H1 (cell line): ENCODE data around the gene EXOSC5. TPM values are rescaled to one million over a fixed set of nuclear protein-coding genes. Genes with fewer than 3 reads are reported as not detected.

ENCODE experiments used
- ATF3 ChIP-seq: IDR thresholded peaks from 2 replicates; pipeline ENCODE4 v1.6.1; 2011; ENCODE audit warnings: low read depth, mild to moderate bottlenecking, low read length; ENCODE audit not compliant: insufficient read depth
- CBX8 ChIP-seq: fragments of 300-800, 300-1000 bp; sonication (generic); IDR thresholded peaks from 2 replicates; pipeline ENCODE4 v1.7.1; 2016; ENCODE audit warnings: low read depth, low read length, borderline replicate concordance
- EP300 ChIP-seq, 2 experiments: IDR thresholded peaks; 1 replicate in 1 of 2; 2 replicates in 1 of 2; pipeline ENCODE4 v1.6.1; 2011 to 2012; ENCODE audit warnings: low read depth in 2 of 2, low read length in 2 of 2, mild to moderate bottlenecking in 2 of 2, borderline replicate concordance in 1 of 2, inconsistent platforms in 1 of 2, moderate library complexity in 1 of 2
- NANOG ChIP-seq: IDR thresholded peaks from 2 replicates; pipeline ENCODE4 v1.6.1; 2011; ENCODE audit warnings: low read length, low read depth, mild to moderate bottlenecking, inconsistent platforms; ENCODE audit not compliant: insufficient read depth, poor library complexity, severe bottlenecking
- PHF8 ChIP-seq: fragments of 200-600 bp; sonication (generic); conservative IDR thresholded peaks from 2 replicates; pipeline ENCODE4 v1.7.1; 2012; ENCODE audit warnings: low read depth, mild to moderate bottlenecking, inconsistent platforms, low read length, moderate library complexity
- TAF1 ChIP-seq: IDR thresholded peaks from 2 replicates; pipeline ENCODE4 v1.6.1; 2011; ENCODE audit warnings: mild to moderate bottlenecking, low read depth, low read length
- TAF7 ChIP-seq: optimal IDR thresholded peaks from 2 replicates; pipeline ENCODE3; 2011; ENCODE audit warnings: low read depth, mild to moderate bottlenecking, inconsistent platforms, low read length, moderate library complexity, borderline replicate concordance
- TEAD4 ChIP-seq: IDR thresholded peaks from 2 replicates; pipeline ENCODE4 v1.6.1; 2012; ENCODE audit warnings: low read depth, low read length, inconsistent platforms, mixed read lengths
- polyA plus RNA-seq, 7 experiments: library from polyadenylated mRNA; depleted of rRNA in 3 of 7; stranded (reverse) in 5 of 7; unstranded in 2 of 7; fragments of >200 nt in 5 of 7; fragments of 200-250 nt in 2 of 7; gene quantifications; 1 replicate in 5 of 7; 2 replicates in 1 of 7; 4 replicates in 1 of 7; pipeline versions ENCODE4 v1.2.1 to v1.2.3, GENCODE V29; 2011 to 2013; ENCODE audit warnings: missing spikeins in 2 of 7, mixed read lengths in 2 of 7
- total RNA-seq: library from RNA; stranded (reverse); fragmentation: NEBNext Ultra II Directional; extraction: Animal tissue kit (Norgen Biotek cat#: 25700); gene quantifications from 2 replicates; pipeline ENCODE4 v1.2.1, GENCODE V29; 2021
- TF ChIP-seq, protein P1 (sequence below): fragments of 300-600 bp; sonication (generic); IDR thresholded peaks from 2 replicates; pipeline ENCODE4 v1.7.1; 2012; ENCODE audit warnings: low read length, moderate library complexity, mild to moderate bottlenecking, inconsistent platforms; ENCODE audit not compliant: insufficient replicate concordance

EXOSC5 gene
- total and polyA plus RNA-seq, 2 of the 8 experiments (the other 6 are each of a cell fraction or from before 2014, with no cell fraction given), result 56.2 to 92.8 TPM

DNA sequence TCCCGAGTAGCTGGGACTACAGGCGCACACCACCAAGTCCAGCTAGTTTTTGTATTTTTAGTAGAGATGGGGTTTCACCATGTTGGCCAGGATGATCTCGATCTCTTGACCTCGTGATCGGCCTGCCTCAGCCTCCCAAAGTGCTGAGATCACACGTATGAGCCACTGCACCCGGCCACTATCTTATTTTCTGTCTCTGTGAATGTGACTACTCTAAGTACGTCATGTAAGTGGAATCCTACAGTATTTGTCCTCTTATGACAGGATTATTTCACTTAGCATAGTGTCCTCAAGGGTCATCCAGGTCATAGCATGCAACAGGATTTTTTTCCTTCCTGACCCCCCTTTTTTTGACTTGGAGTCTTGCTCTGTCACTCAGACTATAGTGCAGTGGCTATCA, 25.6 kb downstream of the EXOSC5 start (continued):
- TF ChIP-seq, protein P1, sequence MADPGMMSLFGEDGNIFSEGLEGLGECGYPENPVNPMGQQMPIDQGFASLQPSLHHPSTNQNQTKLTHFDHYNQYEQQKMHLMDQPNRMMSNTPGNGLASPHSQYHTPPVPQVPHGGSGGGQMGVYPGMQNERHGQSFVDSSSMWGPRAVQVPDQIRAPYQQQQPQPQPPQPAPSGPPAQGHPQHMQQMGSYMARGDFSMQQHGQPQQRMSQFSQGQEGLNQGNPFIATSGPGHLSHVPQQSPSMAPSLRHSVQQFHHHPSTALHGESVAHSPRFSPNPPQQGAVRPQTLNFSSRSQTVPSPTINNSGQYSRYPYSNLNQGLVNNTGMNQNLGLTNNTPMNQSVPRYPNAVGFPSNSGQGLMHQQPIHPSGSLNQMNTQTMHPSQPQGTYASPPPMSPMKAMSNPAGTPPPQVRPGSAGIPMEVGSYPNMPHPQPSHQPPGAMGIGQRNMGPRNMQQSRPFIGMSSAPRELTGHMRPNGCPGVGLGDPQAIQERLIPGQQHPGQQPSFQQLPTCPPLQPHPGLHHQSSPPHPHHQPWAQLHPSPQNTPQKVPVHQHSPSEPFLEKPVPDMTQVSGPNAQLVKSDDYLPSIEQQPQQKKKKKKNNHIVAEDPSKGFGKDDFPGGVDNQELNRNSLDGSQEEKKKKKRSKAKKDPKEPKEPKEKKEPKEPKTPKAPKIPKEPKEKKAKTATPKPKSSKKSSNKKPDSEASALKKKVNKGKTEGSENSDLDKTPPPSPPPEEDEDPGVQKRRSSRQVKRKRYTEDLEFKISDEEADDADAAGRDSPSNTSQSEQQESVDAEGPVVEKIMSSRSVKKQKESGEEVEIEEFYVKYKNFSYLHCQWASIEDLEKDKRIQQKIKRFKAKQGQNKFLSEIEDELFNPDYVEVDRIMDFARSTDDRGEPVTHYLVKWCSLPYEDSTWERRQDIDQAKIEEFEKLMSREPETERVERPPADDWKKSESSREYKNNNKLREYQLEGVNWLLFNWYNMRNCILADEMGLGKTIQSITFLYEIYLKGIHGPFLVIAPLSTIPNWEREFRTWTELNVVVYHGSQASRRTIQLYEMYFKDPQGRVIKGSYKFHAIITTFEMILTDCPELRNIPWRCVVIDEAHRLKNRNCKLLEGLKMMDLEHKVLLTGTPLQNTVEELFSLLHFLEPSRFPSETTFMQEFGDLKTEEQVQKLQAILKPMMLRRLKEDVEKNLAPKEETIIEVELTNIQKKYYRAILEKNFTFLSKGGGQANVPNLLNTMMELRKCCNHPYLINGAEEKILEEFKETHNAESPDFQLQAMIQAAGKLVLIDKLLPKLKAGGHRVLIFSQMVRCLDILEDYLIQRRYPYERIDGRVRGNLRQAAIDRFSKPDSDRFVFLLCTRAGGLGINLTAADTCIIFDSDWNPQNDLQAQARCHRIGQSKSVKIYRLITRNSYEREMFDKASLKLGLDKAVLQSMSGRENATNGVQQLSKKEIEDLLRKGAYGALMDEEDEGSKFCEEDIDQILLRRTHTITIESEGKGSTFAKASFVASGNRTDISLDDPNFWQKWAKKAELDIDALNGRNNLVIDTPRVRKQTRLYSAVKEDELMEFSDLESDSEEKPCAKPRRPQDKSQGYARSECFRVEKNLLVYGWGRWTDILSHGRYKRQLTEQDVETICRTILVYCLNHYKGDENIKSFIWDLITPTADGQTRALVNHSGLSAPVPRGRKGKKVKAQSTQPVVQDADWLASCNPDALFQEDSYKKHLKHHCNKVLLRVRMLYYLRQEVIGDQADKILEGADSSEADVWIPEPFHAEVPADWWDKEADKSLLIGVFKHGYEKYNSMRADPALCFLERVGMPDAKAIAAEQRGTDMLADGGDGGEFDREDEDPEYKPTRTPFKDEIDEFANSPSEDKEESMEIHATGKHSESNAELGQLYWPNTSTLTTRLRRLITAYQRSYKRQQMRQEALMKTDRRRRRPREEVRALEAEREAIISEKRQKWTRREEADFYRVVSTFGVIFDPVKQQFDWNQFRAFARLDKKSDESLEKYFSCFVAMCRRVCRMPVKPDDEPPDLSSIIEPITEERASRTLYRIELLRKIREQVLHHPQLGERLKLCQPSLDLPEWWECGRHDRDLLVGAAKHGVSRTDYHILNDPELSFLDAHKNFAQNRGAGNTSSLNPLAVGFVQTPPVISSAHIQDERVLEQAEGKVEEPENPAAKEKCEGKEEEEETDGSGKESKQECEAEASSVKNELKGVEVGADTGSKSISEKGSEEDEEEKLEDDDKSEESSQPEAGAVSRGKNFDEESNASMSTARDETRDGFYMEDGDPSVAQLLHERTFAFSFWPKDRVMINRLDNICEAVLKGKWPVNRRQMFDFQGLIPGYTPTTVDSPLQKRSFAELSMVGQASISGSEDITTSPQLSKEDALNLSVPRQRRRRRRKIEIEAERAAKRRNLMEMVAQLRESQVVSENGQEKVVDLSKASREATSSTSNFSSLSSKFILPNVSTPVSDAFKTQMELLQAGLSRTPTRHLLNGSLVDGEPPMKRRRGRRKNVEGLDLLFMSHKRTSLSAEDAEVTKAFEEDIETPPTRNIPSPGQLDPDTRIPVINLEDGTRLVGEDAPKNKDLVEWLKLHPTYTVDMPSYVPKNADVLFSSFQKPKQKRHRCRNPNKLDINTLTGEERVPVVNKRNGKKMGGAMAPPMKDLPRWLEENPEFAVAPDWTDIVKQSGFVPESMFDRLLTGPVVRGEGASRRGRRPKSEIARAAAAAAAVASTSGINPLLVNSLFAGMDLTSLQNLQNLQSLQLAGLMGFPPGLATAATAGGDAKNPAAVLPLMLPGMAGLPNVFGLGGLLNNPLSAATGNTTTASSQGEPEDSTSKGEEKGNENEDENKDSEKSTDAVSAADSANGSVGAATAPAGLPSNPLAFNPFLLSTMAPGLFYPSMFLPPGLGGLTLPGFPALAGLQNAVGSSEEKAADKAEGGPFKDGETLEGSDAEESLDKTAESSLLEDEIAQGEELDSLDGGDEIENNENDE, result no peak
- no peak for TF ChIP-seq TAF1
- no peak for TF ChIP-seq TAF7
- no peak for TF ChIP-seq PHF8
- TF ChIP-seq ATF3, result no peak
- TF ChIP-seq EP300 (IDR thresholded peaks at IDR 0.05; ENCODE audit: borderline replicate concordance in 1 of 2, low read depth in 2 of 2, low read length in 2 of 2), result no peak
- TF ChIP-seq NANOG, result no peak
- TF ChIP-seq CBX8, result no peak
- TF ChIP-seq TEAD4, result no peak
